Keratinocyte (primary cell): ENCODE data around the gene TNPO3. TPM values are rescaled to one million over a fixed set of nuclear protein-coding genes. Genes with fewer than 3 reads are reported as not detected.
"Not testable (repeated sequence)": the region's sequence is repeated elsewhere in the genome, so short reads cannot be mapped to it uniquely, and the experiment has no call there.

Experiments
- DNase-seq: peaks from one replicate; pipeline ENCODE4 v3.0.0-alpha.2; 2011; ENCODE audit warnings: low read depth, missing footprints, low spot score
- FAIRE-seq: peaks from 2 replicates; lab custom pipeline; 2011; peaks lifted over from hg19 to GRCh38; lab: Jason Lieb, UNC
- H2AFZ ChIP-seq: 2 replicates; pipeline ENCODE4 v1.6.0; 2012; ENCODE audit warnings: low read length, control low read depth, inconsistent platforms; ENCODE audit not compliant: control insufficient read depth
- H3K27ac ChIP-seq: 2 replicates; pipeline ENCODE4 v1.5.1; 2011; ENCODE audit warnings: low read length; ENCODE audit not compliant: control insufficient read depth, insufficient read depth
- H3K27me3 ChIP-seq: 3 replicates; pipeline ENCODE4 v1.6.0; 2011; ENCODE audit warnings: low read length; ENCODE audit not compliant: control insufficient read depth, insufficient read depth; ENCODE audit errors: extremely low read depth
- H3K36me3 ChIP-seq, 2 experiments: 2 replicates in 1 of 2; 3 replicates in 1 of 2; pipeline ENCODE4 v1.5.1; 2011; ENCODE audit warnings: low read length in 2 of 2, mild to moderate bottlenecking in 1 of 2; ENCODE audit not compliant: control insufficient read depth in 2 of 2, insufficient read depth in 2 of 2; ENCODE audit errors: extremely low read depth in 1 of 2
- H3K4me1 ChIP-seq: 3 replicates; pipeline ENCODE4 v1.5.1; 2011; ENCODE audit warnings: low read length; ENCODE audit not compliant: control insufficient read depth, insufficient read depth; ENCODE audit errors: extremely low read depth
- H3K4me2 ChIP-seq: 3 replicates; pipeline ENCODE4 v1.6.0; 2011; ENCODE audit warnings: low read depth, low read length; ENCODE audit not compliant: control insufficient read depth, insufficient read depth; ENCODE audit errors: extremely low read depth
- H3K4me3 ChIP-seq, 3 experiments: fragments of 200-600 bp in 1 of 3; sonication (generic) in 1 of 3; 2 replicates in 2 of 3; 3 replicates in 1 of 3; pipeline ENCODE4 v1.5.1; 2011 to 2016; ENCODE audit warnings: low read length in 3 of 3, mild to moderate bottlenecking in 3 of 3, control low read depth in 2 of 3, inconsistent platforms in 1 of 3, low read depth in 1 of 3, mixed read lengths in 1 of 3, mixed run types in 1 of 3, moderate library complexity in 1 of 3; ENCODE audit not compliant: control insufficient read depth in 2 of 3, insufficient read depth in 2 of 3; ENCODE audit errors: extremely low read depth in 1 of 3
- H3K79me2 ChIP-seq: 2 replicates; pipeline ENCODE4 v1.6.0; 2012; ENCODE audit warnings: low read length; ENCODE audit not compliant: control insufficient read depth, insufficient read depth
- H3K9ac ChIP-seq: 3 replicates; pipeline ENCODE4 v1.6.0; 2011; ENCODE audit warnings: low read length; ENCODE audit not compliant: control insufficient read depth, insufficient read depth; ENCODE audit errors: extremely low read depth
- H3K9me1 ChIP-seq: 3 replicates; pipeline ENCODE4 v1.6.0; 2011; ENCODE audit warnings: low read length; ENCODE audit not compliant: control insufficient read depth, insufficient read depth; ENCODE audit errors: extremely low read depth
- H3K9me3 ChIP-seq: 2 replicates; pipeline ENCODE4 v1.5.1; 2012; ENCODE audit warnings: low read depth, low read length; ENCODE audit not compliant: control insufficient read depth
- H4K20me1 ChIP-seq: 3 replicates; pipeline ENCODE4 v1.6.0; 2011; ENCODE audit warnings: low read length; ENCODE audit not compliant: control insufficient read depth, insufficient read depth; ENCODE audit errors: extremely low read depth
- EZH2 ChIP-seq: IDR thresholded peaks from one replicate; pipeline ENCODE4 v1.6.1; 2012; ENCODE audit warnings: inconsistent platforms, mild to moderate bottlenecking, low read length, moderate library complexity
- dilution Hi-C: fragments of 300-500 bp; cut with MboI; formaldehyde crosslinking; loops from one replicate; pipeline ENCODE4 v1.7.0; 2020; ENCODE audit warnings: low sequenced_read_pairs; ENCODE audit not compliant: extremely low pct_ligation_motif_present
- polyA plus RNA-seq, 5 experiments: library from polyadenylated mRNA; depleted of rRNA in 3 of 5; stranded (reverse) in 3 of 5; stranded (forward) in 1 of 5; unstranded in 1 of 5; fragments of >200 nt; gene quantifications; 1 replicate in 1 of 5; 2 replicates in 3 of 5; 3 replicates in 1 of 5; pipeline versions ENCODE4 v1.2.1 to v1.2.3, GENCODE V29; 2011 to 2012; ENCODE audit warnings: missing spikeins in 2 of 5, low read depth in 1 of 5, low replicate concordance in 1 of 5
- TF ChIP-seq, protein P1 (sequence below), 3 experiments: IDR thresholded peaks in 1 of 3; conservative IDR thresholded peaks in 1 of 3; optimal IDR thresholded peaks in 1 of 3; 2 replicates in 2 of 3; 3 replicates in 1 of 3; pipeline versions ENCODE3 to v1.5.1; 2011; ENCODE audit warnings: low read length in 3 of 3, mild to moderate bottlenecking in 3 of 3, moderate library complexity in 2 of 3, control low read depth in 1 of 3, inconsistent platforms in 1 of 3; ENCODE audit not compliant: insufficient read depth in 2 of 3; ENCODE audit errors: extremely low read depth in 1 of 3

The TNPO3 gene
- polyA plus RNA-seq, 1 donor (not counting 4 experiments of a cell fraction or from before 2014, with no cell fraction given) = 35.1 TPM

DNA sequence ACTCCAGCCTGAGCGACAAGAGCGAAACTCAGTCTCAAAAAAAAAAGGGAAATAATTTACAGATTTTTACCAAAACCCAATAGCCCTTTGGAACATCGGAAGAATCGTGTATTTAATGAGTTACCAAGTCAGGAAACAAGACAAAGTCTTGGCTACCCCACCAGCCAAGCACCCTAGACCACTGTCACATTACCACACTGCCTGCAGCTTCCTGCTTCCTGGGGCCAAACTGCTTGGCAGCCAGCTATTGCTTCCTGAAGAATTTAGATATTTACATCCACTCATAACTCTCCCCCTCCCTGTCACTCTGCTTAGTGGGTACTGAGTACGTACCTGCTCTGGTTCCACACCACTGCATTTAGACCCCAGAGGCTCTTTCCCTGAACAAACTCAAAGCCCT is 14.1 kb upstream of the TNPO3 start:
- Histone ChIP-seq H3K4me2 (no peak overlapping the region), H3K9me1 (no peaks in the 10 kb centered on the region), H3K27ac (no peak overlapping the region), H3K9me3 (no peaks in the 10 kb centered on the region), H2AFZ (no peak overlapping the region), H3K4me3 (no peak overlapping the region), H3K4me1 (peaks cover 8% of the 10 kb centered on the region), H3K27me3 (no peaks in the 10 kb centered on the region), H3K9ac (no peak overlapping the region), H3K79me2 (no peaks in the 10 kb centered on the region), H4K20me1 (no peaks in the 10 kb centered on the region), H3K36me3 (no peaks in the 10 kb centered on the region)
- no peak for TF ChIP-seq EZH2
- TF ChIP-seq, protein P1, sequence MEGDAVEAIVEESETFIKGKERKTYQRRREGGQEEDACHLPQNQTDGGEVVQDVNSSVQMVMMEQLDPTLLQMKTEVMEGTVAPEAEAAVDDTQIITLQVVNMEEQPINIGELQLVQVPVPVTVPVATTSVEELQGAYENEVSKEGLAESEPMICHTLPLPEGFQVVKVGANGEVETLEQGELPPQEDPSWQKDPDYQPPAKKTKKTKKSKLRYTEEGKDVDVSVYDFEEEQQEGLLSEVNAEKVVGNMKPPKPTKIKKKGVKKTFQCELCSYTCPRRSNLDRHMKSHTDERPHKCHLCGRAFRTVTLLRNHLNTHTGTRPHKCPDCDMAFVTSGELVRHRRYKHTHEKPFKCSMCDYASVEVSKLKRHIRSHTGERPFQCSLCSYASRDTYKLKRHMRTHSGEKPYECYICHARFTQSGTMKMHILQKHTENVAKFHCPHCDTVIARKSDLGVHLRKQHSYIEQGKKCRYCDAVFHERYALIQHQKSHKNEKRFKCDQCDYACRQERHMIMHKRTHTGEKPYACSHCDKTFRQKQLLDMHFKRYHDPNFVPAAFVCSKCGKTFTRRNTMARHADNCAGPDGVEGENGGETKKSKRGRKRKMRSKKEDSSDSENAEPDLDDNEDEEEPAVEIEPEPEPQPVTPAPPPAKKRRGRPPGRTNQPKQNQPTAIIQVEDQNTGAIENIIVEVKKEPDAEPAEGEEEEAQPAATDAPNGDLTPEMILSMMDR (optimal IDR thresholded peaks at IDR 0.05 in 1 of 3, IDR thresholded peaks at IDR 0.05 in 1 of 3, conservative IDR thresholded peaks at IDR 0.05 in 1 of 3; ENCODE audit: extremely low read depth in 1 of 3, insufficient read depth in 2 of 3, low read length in 3 of 3) = no peak
- no peak for FAIRE-seq
- DNase-seq = no peak
- dilution Hi-C loops = no loop called here

DNA sequence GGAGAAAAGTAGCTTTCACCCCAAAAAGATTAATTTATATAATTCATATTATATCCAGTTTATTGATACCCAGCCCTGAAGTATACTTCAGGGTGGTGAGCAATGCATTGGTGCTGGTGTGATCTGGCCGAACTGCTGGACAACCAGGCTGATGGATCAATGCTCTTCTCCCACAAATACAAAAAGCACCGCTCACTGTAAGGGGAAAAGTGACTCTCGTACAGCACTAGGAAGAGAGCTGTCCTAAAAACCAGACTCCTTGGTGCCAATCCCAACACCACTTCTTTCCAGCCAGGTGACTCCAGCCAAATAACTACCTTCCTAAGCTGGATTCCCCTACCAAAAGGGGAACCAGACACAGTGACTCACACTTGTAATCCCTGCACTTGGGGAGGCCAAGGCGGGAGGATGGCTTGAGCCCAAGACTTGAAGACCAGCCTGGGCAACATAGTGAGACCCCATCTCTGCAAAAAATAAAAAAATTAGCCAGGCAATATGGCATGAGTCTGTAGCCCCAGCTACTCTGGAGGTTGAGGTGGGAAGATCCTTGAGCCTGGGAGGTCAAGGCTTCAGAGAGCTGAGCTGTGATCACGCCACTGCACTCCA is 13.1 kb upstream of the TNPO3 start:
- FAIRE-seq = no peak
- Histone ChIP-seq H3K27ac (no peak overlapping the region), H3K9me1 (no peaks in the 10 kb centered on the region), H3K9me3 (no peaks in the 10 kb centered on the region), H3K9ac (no peak overlapping the region), H4K20me1 (no peaks in the 10 kb centered on the region), H3K4me2 (no peak overlapping the region), H3K4me3 (no peak overlapping the region), H3K79me2 (no peaks in the 10 kb centered on the region), H3K36me3 (no peaks in the 10 kb centered on the region), H3K4me1 (peaks cover 8% of the 10 kb centered on the region), H3K27me3 (no peaks in the 10 kb centered on the region), H2AFZ (no peak overlapping the region)
- dilution Hi-C loops = no loop called here
- no peak for TF ChIP-seq EZH2
- TF ChIP-seq, protein P1 (optimal IDR thresholded peaks at IDR 0.05 in 1 of 3, IDR thresholded peaks at IDR 0.05 in 1 of 3, conservative IDR thresholded peaks at IDR 0.05 in 1 of 3; ENCODE audit: extremely low read depth in 1 of 3, insufficient read depth in 2 of 3, low read length in 3 of 3) = no peak
- no peak for DNase-seq

DNA sequence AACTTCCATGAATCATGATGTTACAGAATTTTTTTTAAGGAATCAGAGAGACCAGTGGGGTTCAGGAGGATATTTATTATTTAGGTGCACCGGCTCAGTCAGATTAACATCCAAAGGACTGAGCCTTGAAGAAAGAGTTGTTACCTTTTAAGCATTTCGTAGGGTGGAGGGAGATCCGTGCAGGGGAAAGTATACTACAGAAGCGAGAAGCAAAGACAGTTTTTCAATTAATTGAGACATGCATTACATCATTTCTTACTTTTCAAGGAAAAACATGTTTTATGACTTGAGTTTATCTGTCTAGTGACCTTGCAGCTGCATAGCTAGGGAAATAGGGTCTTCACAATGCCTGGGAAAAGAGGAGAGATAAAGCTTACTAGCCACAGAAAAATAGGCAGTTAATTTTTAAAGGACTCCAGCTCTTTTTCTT is 12.2 kb upstream of the TNPO3 start:
- H3K9me1 ChIP-seq, DNase-seq, H3K4me1 ChIP-seq, FAIRE-seq, H3K9me3 ChIP-seq, H2AFZ ChIP-seq, H3K36me3 ChIP-seq, H3K27ac ChIP-seq, H3K9ac ChIP-seq, H4K20me1 ChIP-seq, H3K4me2 ChIP-seq, H3K4me3 ChIP-seq, H3K27me3 ChIP-seq, H3K79me2 ChIP-seq, dilution Hi-C loops: not testable (repeated sequence)
